Vagina (tissue), 2 donors: Measurements from ENCODE around the gene LMNTD2.

Experiments
- CTCF ChIP-seq, 3 experiments: fragments of 450-650 bp in 2 of 3; fragments of 200-600 bp in 1 of 3; sonication (generic) in 1 of 3; IDR thresholded peaks; one replicate each; pipeline ENCODE4 v1.5.1; 2017 to 2019; ENCODE audit warnings: antibody characterized with exemption in 3 of 3, mild to moderate bottlenecking in 2 of 3, moderate library complexity in 2 of 3
- POLR2A ChIP-seq, 2 donors: fragments of 450-650 bp; IDR thresholded peaks; one replicate each; pipeline ENCODE4 v1.6.1; 2017; ENCODE audit warnings: antibody characterized with exemption in 2 of 2, mild to moderate bottlenecking in 2 of 2, moderate library complexity in 2 of 2

- no peak for TF ChIP-seq CTCF (IDR thresholded peaks at IDR 0.05)
- no peak for TF ChIP-seq POLR2A (IDR thresholded peaks at IDR 0.05)
Observed at GRCh38 chr11:533586-534395, 26.7 kb downstream of the LMNTD2 start.
